Stimulated activated CD4-positive, alpha-beta T cell treated with anti-CD3 and anti-CD28 coated beads, Interleukin-12 subunit alpha, Interleukin-12 subunit beta, amount 100 ng/mL, for 48 hours (primary cell): Measurements from ENCODE around the gene LAPTM5.
"Not testable (repeated sequence)": the region's sequence is repeated elsewhere in the genome, so short reads cannot be mapped to it uniquely, and the experiment has no call there.

Experiments
- DNase-seq, 3 donors: peaks; one replicate each; pipeline ENCODE4 v3.0.0-alpha.2; 2020; ENCODE audit warnings: low read depth in 2 of 3, low spot score in 1 of 3

Gene LAPTM5

GRCh38 chr1:30771005-30771404, 13.4 kb upstream of the LAPTM5 start:
- no peak for DNase-seq

- DNase-seq, result no peak
These were observed 12.6 kb upstream of the LAPTM5 start for GRCh38 chr1:30770150-30770549.

- no peak for DNase-seq
These were observed 11.5 kb upstream of the LAPTM5 start for GRCh38 chr1:30768830-30769718.

- no peak for DNase-seq
These were observed 10.7 kb upstream of the LAPTM5 start for GRCh38 chr1:30768159-30768829.

- not testable (repeated sequence) for DNase-seq
These were observed 9.4 kb upstream of the LAPTM5 start for GRCh38 chr1:30766948-30767347.

- DNase-seq, result no peak
These were observed 8.2 kb upstream of the LAPTM5 start for GRCh38 chr1:30765556-30766434.

GRCh38 chr1:30764939-30765555, 7.5 kb upstream of the LAPTM5 start:
- no peak for DNase-seq

GRCh38 chr1:30764396-30764795, 6.8 kb upstream of the LAPTM5 start:
- DNase-seq, result no peak

GRCh38 chr1:30763651-30764248, 6.2 kb upstream of the LAPTM5 start:
- no peak for DNase-seq

GRCh38 chr1:30762930-30763650, 5.5 kb upstream of the LAPTM5 start:
- DNase-seq, result no peak

GRCh38 chr1:30762152-30762929, 4.8 kb upstream of the LAPTM5 start:
- DNase-seq, result no peak

GRCh38 chr1:30761381-30762151, 4.0 kb upstream of the LAPTM5 start:
- DNase-seq, result no peak

- DNase-seq, result no peak
These were observed 3.2 kb upstream of the LAPTM5 start for GRCh38 chr1:30760596-30761324.

GRCh38 chr1:30759718-30760281, 2.2 kb upstream of the LAPTM5 start:
- peak in 1 of 3 donors; percentile 33 for DNase-seq

- peak in 2 of 3 donors; percentile 34 to 44 for DNase-seq
These were observed 1.3 kb upstream of the LAPTM5 start for GRCh38 chr1:30758785-30759380.

GRCh38 chr1:30758121-30758688, 631 bp upstream of the LAPTM5 start:
- DNase-seq, result no peak
